Measurements from ENCODE around the gene SRGAP3.

Gene SRGAP3

DNA sequence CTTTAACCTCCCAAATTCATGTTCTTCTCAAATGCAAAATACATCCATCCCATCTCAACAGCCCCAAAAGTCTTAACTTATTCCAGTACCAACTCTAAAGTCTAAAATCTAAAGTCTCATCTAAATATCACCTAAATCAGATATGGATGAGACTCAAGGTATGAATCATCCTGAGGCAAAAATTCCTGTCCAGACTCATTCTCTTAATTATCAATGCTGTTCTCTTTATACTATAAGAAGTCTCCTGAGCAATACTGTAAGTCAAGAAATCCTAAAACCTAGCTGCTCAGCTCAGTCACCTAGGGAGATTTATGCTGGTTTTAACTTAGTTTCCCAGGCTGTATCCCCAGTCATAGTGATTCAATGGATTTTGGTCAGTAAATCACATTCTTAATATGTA, 297.3 kb downstream of the SRGAP3 start:
- in situ Hi-C loops (cut with MboI; ENCODE audit: low sequenced_read_pairs), result no loop called here

DNA sequence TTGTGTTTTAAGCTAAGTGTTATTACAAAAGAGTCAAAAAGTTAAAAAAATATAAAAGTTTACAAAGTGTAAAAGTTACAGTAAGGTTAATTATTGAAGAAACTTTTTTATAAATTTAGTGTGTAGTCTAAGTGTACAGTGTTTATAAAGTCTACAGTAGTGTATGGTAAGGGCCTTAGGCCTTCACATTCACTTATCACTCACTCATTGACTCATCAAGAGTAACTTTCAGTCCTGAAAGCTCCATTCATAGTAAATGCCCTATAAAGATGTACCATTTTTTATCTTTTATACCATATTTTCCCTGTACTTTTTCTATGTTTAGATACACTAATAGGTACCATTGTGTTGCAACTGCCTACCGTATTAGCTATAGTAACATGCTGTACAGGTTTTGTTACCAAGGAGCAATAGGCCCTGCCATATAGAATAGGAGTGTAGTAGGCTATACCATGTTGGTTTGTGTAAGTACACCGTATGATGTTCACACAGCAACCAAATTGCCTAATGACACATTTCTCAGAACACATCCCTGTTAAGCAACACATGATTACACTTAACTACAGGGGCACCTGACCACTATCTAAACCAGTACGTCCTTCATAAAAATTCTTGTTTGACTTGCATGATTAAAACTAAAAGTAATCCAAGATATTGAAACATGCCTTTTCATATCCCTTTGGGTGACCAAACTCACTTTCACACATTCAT, 303.4 kb downstream of the SRGAP3 start:
- in situ Hi-C loops (cut with MboI; ENCODE audit: low sequenced_read_pairs), result no loop called here

GRCh38 chr3:8942746-8943488, 306.5 kb downstream of the SRGAP3 start:
- in situ Hi-C loops (cut with MboI; ENCODE audit: low sequenced_read_pairs), result no loop called here

- in situ Hi-C loops (cut with MboI; ENCODE audit: low sequenced_read_pairs), result no loop called here
Observed at GRCh38 chr3:8942115-8942514, 307.3 kb downstream of the SRGAP3 start.

DNA sequence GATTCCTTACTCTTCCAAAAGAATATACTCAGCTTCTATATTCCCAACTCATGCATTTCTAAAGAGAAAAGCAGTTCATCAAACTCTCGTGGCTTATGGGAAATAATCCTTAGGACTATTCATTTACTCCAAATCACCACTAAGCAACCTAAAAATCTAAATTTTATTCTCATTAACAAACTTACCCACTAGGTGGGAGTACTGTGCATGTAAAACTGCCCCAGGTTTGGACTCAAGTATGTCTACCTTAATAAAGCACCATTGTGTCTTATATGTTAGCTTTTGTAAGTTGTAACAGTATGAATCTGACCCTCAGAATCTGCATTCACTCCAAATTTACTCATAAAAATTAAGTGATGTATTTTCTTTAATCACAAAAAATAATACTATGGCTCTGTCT, 311.4 kb downstream of the SRGAP3 start:
- in situ Hi-C loops (cut with MboI; ENCODE audit: low sequenced_read_pairs), result no loop called here

- in situ Hi-C loops (cut with MboI; ENCODE audit: low sequenced_read_pairs), result no loop called here
Observed at GRCh38 chr3:8937064-8938020, 312.1 kb downstream of the SRGAP3 start.

DNA sequence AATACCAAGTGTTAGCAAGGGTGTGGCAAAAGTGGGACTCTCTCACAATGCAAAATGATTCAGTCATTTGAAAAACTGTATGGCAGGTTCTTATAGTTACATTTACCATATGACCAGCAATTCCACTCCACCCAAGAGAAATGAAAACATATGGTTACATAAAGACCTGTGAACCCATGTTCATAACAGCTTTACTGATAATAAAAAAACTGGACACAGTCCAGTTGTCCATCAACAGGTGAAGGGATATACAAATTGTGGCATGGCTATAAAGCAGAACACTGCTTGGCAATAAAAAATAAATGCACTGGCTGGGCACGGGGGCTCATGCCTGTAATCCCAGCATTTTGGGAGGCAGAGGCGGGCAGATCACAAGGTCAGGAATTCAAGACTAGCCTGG, 316.9 kb downstream of the SRGAP3 start:
- in situ Hi-C loops (cut with MboI; ENCODE audit: low sequenced_read_pairs), result no loop called here

DNA sequence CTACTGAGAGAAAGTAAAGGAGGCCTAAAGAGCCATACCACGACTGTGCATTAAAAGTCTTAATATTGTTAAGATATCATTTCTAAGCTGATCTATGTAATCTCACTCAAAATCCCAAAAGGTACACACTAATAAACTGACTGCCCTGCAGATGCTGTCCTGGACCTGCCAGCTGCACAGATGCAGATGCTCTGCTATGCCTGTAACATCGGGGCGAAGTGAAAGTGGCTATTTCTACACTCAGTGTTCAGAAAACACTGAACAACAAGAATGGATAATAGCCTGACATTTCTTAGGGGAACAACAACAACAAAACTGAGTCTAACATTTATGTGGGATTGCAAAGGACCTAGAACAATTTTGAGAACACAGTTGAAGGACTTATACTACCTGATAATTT, 318.1 kb downstream of the SRGAP3 start:
- in situ Hi-C loops (cut with MboI; ENCODE audit: low sequenced_read_pairs), result no loop called here
